ENCODE results near the gene CATSPER4. TPM values are rescaled to one million over a fixed set of nuclear protein-coding genes. Genes with fewer than 3 reads are reported as not detected.

CATSPER4 gene
- total RNA-seq, 1 donor from 2014 or later, result not detected

DNA sequence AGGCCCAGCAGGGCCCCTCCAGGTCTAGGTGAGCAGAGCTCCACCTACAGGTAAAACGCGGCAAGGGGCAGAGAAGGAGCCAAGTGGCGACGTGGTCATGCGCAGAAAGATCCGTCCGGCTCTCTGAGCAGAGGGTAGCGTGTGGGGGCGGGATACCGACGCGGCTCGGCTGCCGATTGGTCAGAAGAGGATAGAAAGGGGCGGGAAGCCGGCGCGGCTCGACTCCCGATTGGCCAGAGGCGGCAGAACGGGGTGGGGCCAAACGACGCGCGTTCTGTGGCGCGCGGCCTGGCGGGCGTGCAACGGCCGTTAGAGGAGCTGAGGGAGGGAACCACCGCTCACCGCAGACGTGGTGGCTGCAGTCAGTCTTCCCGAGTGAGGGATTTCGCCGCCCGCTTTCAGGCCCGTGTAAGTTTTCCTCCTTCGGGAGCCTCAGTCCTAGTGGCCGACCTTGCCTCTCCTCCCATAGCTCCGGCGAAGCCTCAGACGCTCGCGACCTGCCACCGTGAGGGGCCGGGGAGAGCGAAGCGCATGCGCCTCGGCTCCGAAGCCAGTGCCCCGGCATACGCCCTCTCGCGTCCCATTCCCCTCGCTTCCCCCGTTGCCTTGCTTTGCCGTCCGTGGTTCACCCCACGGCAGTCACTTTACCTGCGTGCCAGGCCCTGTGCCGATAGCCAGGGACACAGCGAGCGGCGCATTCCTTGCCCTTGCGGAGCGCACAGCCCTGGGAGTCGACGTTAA is 43.7 kb downstream of the CATSPER4 start, which contains the start of gene CEP85:
TSS of gene CEP85 (plus strand) at position 298 of the 741 bp plus-strand sequence. CDS start 5,584 bp downstream, outside the sequence.
- Histone ChIP-seq H3K4me1 (peaks cover 13% of the 10 kb centered on the region), H3K36me3 (no peaks in the 10 kb centered on the region), H3K27ac (peak within 1 kb of the TSS; percentile 84), H3K4me3 (peak within 1 kb of the TSS; percentile 73), H3K9me3 (no peaks in the 10 kb centered on the region), H3K27me3 (ENCODE audit: low read depth) (no peaks in the 10 kb centered on the region)
- TF ChIP-seq, protein P1, sequence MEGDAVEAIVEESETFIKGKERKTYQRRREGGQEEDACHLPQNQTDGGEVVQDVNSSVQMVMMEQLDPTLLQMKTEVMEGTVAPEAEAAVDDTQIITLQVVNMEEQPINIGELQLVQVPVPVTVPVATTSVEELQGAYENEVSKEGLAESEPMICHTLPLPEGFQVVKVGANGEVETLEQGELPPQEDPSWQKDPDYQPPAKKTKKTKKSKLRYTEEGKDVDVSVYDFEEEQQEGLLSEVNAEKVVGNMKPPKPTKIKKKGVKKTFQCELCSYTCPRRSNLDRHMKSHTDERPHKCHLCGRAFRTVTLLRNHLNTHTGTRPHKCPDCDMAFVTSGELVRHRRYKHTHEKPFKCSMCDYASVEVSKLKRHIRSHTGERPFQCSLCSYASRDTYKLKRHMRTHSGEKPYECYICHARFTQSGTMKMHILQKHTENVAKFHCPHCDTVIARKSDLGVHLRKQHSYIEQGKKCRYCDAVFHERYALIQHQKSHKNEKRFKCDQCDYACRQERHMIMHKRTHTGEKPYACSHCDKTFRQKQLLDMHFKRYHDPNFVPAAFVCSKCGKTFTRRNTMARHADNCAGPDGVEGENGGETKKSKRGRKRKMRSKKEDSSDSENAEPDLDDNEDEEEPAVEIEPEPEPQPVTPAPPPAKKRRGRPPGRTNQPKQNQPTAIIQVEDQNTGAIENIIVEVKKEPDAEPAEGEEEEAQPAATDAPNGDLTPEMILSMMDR (IDR thresholded peaks at IDR 0.05), result peak; percentile 78
- peak; percentile 99 to 100 for ATAC-seq
- intact Hi-C loops (cut with DNase I), result no loop called here
- DNase-seq, result peak; percentile 98

DNA sequence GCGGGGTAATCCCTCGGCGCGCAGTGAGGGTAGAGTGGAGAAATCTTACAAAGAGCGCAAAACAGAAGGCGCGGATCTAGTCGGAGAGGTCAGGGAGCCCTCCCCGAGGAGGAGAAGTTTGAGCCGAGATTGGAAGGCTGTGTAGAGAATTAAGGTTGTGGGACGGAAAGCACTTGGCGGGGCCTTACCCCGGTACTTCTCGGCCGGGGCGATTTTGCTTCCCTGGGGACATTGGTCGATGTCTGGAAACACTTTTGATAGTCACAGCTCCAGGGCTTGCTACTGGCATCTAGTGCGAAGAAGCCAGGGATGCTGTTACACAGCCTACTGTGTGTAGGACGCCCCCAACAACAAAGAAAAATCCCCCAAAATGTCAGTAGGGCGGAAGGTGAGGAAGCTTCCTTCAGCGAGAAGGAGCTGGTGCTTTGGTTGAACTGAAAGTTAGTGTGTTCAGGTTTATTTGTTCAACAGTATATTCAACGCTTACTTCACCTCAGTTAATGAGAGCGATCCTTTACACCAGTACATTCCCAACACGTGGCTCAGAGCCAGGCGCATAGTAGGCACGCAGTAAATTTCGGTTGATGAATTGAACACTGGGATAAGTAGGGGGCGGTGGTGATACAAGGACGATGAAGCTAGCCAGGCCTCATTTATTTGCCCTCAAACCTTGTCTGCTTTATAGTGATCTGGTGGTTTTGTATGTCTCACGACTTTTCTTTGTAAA is 44.4 kb downstream of the CATSPER4 start:
- ATAC-seq (no peak), DNase-seq (no peak)
- Histone ChIP-seq H3K27me3 (ENCODE audit: low read depth) (no peaks in the 10 kb centered on the region), H3K9me3 (no peaks in the 10 kb centered on the region), H3K4me3 (peak overlapping the region; percentile 73), H3K36me3 (no peaks in the 10 kb centered on the region), H3K27ac (peak overlapping the region; percentile 84), H3K4me1 (peaks cover 13% of the 10 kb centered on the region)
- intact Hi-C loops (cut with DNase I), result no loop called here
- TF ChIP-seq, protein P1 (IDR thresholded peaks at IDR 0.05), result no peak

DNA sequence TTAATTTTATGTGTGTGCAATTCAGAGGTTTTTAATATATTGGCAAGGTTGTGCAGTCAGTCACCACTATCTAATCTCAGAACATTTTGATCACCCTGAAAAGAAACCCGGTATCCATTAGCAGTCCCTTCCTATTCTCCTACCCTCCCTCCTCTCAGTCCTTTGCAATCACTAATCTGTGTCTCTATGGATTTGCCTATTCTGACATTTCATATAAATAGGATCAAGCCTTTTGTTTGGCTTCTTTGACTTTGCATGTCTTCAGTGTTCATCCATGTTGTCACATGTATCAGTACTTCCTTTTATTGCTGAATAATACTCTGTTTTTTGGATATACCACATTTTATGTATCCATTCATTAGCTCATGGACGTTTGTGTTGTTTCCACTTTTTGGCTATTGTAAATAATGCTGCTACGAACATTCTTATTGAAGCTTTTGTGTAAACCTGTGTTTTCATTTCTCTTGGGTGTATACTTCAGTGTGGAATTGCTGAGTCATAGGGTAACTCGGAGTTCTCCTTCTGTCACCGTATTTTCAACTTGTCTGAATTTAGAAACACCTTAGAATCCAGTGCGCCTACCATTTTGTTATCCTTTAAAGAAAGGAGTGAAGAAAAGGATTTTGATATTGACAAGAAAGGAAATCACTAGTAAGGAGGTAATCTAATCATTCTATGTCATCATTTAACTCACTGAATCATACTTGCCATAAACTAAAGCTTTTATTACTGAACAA is 47.0 kb downstream of the CATSPER4 start:
- TF ChIP-seq, protein P1 (IDR thresholded peaks at IDR 0.05), result no peak
- intact Hi-C loops (cut with DNase I), result no loop called here

DNA sequence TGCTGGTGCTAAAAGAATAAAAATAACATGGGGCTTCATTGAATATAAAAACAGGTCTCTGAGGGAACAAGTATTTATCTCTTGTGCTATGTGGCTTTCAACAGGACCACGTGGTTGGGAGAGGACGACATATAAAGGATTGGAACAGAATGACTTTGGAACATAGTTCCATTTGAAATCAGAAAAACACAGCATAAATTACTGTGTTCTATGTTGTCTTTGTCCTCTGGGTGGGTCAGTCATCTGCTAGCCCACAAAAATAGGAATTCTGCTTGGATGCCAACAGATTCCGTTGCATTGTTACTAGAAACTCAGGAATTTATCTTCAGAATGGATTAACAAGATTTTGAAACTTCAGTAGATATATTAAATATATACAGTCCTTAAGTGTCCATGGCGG is 49.5 kb downstream of the CATSPER4 start:
- H3K9me3 ChIP-seq, result no peaks in the 10 kb centered on the region
- TF ChIP-seq, protein P1 (IDR thresholded peaks at IDR 0.05), result no peak

More for the DNA sequence above, 47.0 kb downstream of the CATSPER4 start:
- Histone ChIP-seq H3K9me3 (no peaks in the 10 kb centered on the region), H3K36me3 (no peaks in the 10 kb centered on the region), H3K27me3 (ENCODE audit: low read depth) (no peaks in the 10 kb centered on the region), H3K27ac (no peak overlapping the region), H3K4me1 (peaks cover 13% of the 10 kb centered on the region), H3K4me3 (no peak overlapping the region)
- DNase-seq, result no peak
- no peak for ATAC-seq

More for the DNA sequence above, 49.5 kb downstream of the CATSPER4 start:
- intact Hi-C loops (cut with DNase I), result no loop called here
- peaks cover 13% of the 10 kb centered on the region for H3K36me3 ChIP-seq
- peaks cover 13% of the 10 kb centered on the region for H3K4me1 ChIP-seq
- ATAC-seq, result no peak
- H3K4me3 ChIP-seq, result no peak overlapping the region
- DNase-seq, result no peak
- H3K27me3 ChIP-seq (ENCODE audit: low read depth), result no peaks in the 10 kb centered on the region
- no peak overlapping the region for H3K27ac ChIP-seq

Other genes with a start within 250 kb of the CATSPER4 start
- 19.4 TPM for gene PAFAH2, start 192.5 kb upstream of the CATSPER4 start, total RNA-seq
- gene EXTL1, start 168.8 kb upstream of the CATSPER4 start, total RNA-seq, result 0.24 TPM
- not detected for gene SLC30A2, start 144.5 kb upstream of the CATSPER4 start, total RNA-seq
- 0.53 TPM for gene TRIM63, start 123.0 kb upstream of the CATSPER4 start, total RNA-seq
- 11.8 TPM for gene PDIK1L, start 78.8 kb upstream of the CATSPER4 start, total RNA-seq
- gene FAM110D, start 31.5 kb upstream of the CATSPER4 start, total RNA-seq, result 3.8 TPM
- not detected for gene C1orf232, start 21.6 kb upstream of the CATSPER4 start, total RNA-seq
- 18.0 TPM for gene ZNF593, start 20.7 kb upstream of the CATSPER4 start, total RNA-seq
- gene ZNF593OS, start 18.8 kb upstream of the CATSPER4 start, total RNA-seq, result not detected
- 25.0 TPM for gene CNKSR1, start 13.1 kb upstream of the CATSPER4 start, total RNA-seq
- 10.2 TPM for gene CEP85, start 43.6 kb downstream of the CATSPER4 start, total RNA-seq
- 204 TPM for gene SH3BGRL3, start 89.5 kb downstream of the CATSPER4 start, total RNA-seq
- 65.1 TPM for gene UBXN11, start 116.0 kb downstream of the CATSPER4 start, total RNA-seq
- gene CD52, start 127.4 kb downstream of the CATSPER4 start, total RNA-seq, result 541 TPM
- gene CRYBG2, start 163.5 kb downstream of the CATSPER4 start, total RNA-seq, result 2.1 TPM
- 1.2 TPM for gene ZNF683, start 182.1 kb downstream of the CATSPER4 start, total RNA-seq
- gene LIN28A, start 220.2 kb downstream of the CATSPER4 start, total RNA-seq, result not detected
- 37.2 TPM for gene DHDDS, start 241.7 kb downstream of the CATSPER4 start, total RNA-seq